ENCODE measurements around the gene RBFOX1. TPM values are rescaled to one million over a fixed set of nuclear protein-coding genes. Genes with fewer than 3 reads are reported as not detected.

The RBFOX1 gene
- total RNA-seq, 2 experiments from 2014 or later, result not detected

- H3K27me3 Mint-ChIP-seq, result no peaks in the 10 kb centered on the region
- CTCF ChIA-PET, result no interaction called here
Observed at GRCh38 chr16:7443142-7443541, 110.5 kb downstream of the RBFOX1 start.

GRCh38 chr16:7443648-7444365, 111.2 kb downstream of the RBFOX1 start:
- Mint-ChIP-seq H3K9me3 (peaks cover 10% of the 10 kb centered on the region), H3K27me3 (no peaks in the 10 kb centered on the region), H3K36me3 (ENCODE audit: low read depth) (no peaks in the 10 kb centered on the region), H3K4me3 (no peak overlapping the region), H3K4me1 (no peaks in the 10 kb centered on the region), H3K27ac (no peak overlapping the region)
- DNase-seq, result no peak
- ChIA-PET CTCF (no interaction called here), POLR2A (no interaction called here)

More at GRCh38 chr16:7443142-7443541, 110.5 kb downstream of the RBFOX1 start:
- Mint-ChIP-seq H3K4me1 (no peaks in the 10 kb centered on the region), H3K9me3 (peaks cover 5% of the 10 kb centered on the region), H3K27ac (no peak overlapping the region), H3K36me3 (ENCODE audit: low read depth) (no peaks in the 10 kb centered on the region), H3K4me3 (no peak overlapping the region)
- POLR2A ChIA-PET, result no interaction called here
- DNase-seq, result no peak

GRCh38 chr16:7449306-7449705, 116.7 kb downstream of the RBFOX1 start:
- Mint-ChIP-seq H3K4me3 (no peak overlapping the region), H3K9me3 (peaks cover 27% of the 10 kb centered on the region), H3K27me3 (no peaks in the 10 kb centered on the region), H3K27ac (no peak overlapping the region), H3K36me3 (ENCODE audit: low read depth) (no peaks in the 10 kb centered on the region), H3K4me1 (no peaks in the 10 kb centered on the region)
- POLR2A ChIA-PET, result no interaction called here
- CTCF ChIA-PET, result no interaction called here
- no peak for DNase-seq

- no peak for DNase-seq
- CTCF ChIA-PET, result no interaction called here
- POLR2A ChIA-PET, result no interaction called here
- H3K27me3 Mint-ChIP-seq, result no peaks in the 10 kb centered on the region
- H3K27ac Mint-ChIP-seq, result no peak overlapping the region
- no peaks in the 10 kb centered on the region for H3K4me1 Mint-ChIP-seq
- peaks cover 27% of the 10 kb centered on the region for H3K9me3 Mint-ChIP-seq
- no peaks in the 10 kb centered on the region for H3K36me3 Mint-ChIP-seq (ENCODE audit: low read depth)
- H3K4me3 Mint-ChIP-seq, result no peak overlapping the region
Observed at GRCh38 chr16:7449808-7450207, 117.2 kb downstream of the RBFOX1 start.

GRCh38 chr16:7450440-7450839, 117.8 kb downstream of the RBFOX1 start:
- H3K27me3 Mint-ChIP-seq, result no peaks in the 10 kb centered on the region
- no peak overlapping the region for H3K27ac Mint-ChIP-seq
- peaks cover 27% of the 10 kb centered on the region for H3K9me3 Mint-ChIP-seq
- no peaks in the 10 kb centered on the region for H3K36me3 Mint-ChIP-seq (ENCODE audit: low read depth)
- no peaks in the 10 kb centered on the region for H3K4me1 Mint-ChIP-seq
- no peak overlapping the region for H3K4me3 Mint-ChIP-seq
- DNase-seq, result no peak
- POLR2A ChIA-PET, result no interaction called here
- CTCF ChIA-PET, result no interaction called here

GRCh38 chr16:7452090-7452489, 119.4 kb downstream of the RBFOX1 start:
- DNase-seq, result no peak
- no peaks in the 10 kb centered on the region for H3K36me3 Mint-ChIP-seq (ENCODE audit: low read depth)
- no peaks in the 10 kb centered on the region for H3K4me1 Mint-ChIP-seq
- H3K27me3 Mint-ChIP-seq, result no peaks in the 10 kb centered on the region
- H3K9me3 Mint-ChIP-seq, result peaks cover 30% of the 10 kb centered on the region
- CTCF ChIA-PET, result no interaction called here
- no peak overlapping the region for H3K27ac Mint-ChIP-seq
- POLR2A ChIA-PET, result no interaction called here
- H3K4me3 Mint-ChIP-seq, result no peak overlapping the region

GRCh38 chr16:7456211-7456610, 123.6 kb downstream of the RBFOX1 start:
- DNase-seq, result no peak
- CTCF ChIA-PET, result no interaction called here
- peaks cover 26% of the 10 kb centered on the region for H3K9me3 Mint-ChIP-seq
- H3K27ac Mint-ChIP-seq, result no peak overlapping the region
- H3K4me3 Mint-ChIP-seq, result no peak overlapping the region
- no peaks in the 10 kb centered on the region for H3K36me3 Mint-ChIP-seq (ENCODE audit: low read depth)
- H3K4me1 Mint-ChIP-seq, result no peaks in the 10 kb centered on the region
- POLR2A ChIA-PET, result no interaction called here
- no peaks in the 10 kb centered on the region for H3K27me3 Mint-ChIP-seq

GRCh38 chr16:7458144-7458543, 125.5 kb downstream of the RBFOX1 start:
- H3K27me3 Mint-ChIP-seq, result no peaks in the 10 kb centered on the region
- POLR2A ChIA-PET, result no interaction called here
- no peaks in the 10 kb centered on the region for H3K4me1 Mint-ChIP-seq
- no peak overlapping the region for H3K4me3 Mint-ChIP-seq
- H3K36me3 Mint-ChIP-seq (ENCODE audit: low read depth), result no peaks in the 10 kb centered on the region
- CTCF ChIA-PET, result no interaction called here
- H3K27ac Mint-ChIP-seq, result no peak overlapping the region
- peaks cover 20% of the 10 kb centered on the region for H3K9me3 Mint-ChIP-seq
- DNase-seq, result no peak

GRCh38 chr16:7470344-7470743, 137.7 kb downstream of the RBFOX1 start:
- POLR2A ChIA-PET, result no interaction called here
- no peak overlapping the region for H3K27ac Mint-ChIP-seq
- no peak for DNase-seq
- peaks cover 17% of the 10 kb centered on the region for H3K9me3 Mint-ChIP-seq
- no peak overlapping the region for H3K4me3 Mint-ChIP-seq
- CTCF ChIA-PET, result no interaction called here
- no peaks in the 10 kb centered on the region for H3K4me1 Mint-ChIP-seq
- no peaks in the 10 kb centered on the region for H3K36me3 Mint-ChIP-seq (ENCODE audit: low read depth)
- H3K27me3 Mint-ChIP-seq, result no peaks in the 10 kb centered on the region

GRCh38 chr16:7471268-7471667, 138.6 kb downstream of the RBFOX1 start:
- no peaks in the 10 kb centered on the region for H3K4me1 Mint-ChIP-seq
- CTCF ChIA-PET, result no interaction called here
- H3K9me3 Mint-ChIP-seq, result peaks cover 18% of the 10 kb centered on the region
- no peak for DNase-seq
- H3K4me3 Mint-ChIP-seq, result no peak overlapping the region
- H3K27ac Mint-ChIP-seq, result no peak overlapping the region
- no peaks in the 10 kb centered on the region for H3K36me3 Mint-ChIP-seq (ENCODE audit: low read depth)
- POLR2A ChIA-PET, result no interaction called here
- H3K27me3 Mint-ChIP-seq, result no peaks in the 10 kb centered on the region

GRCh38 chr16:7482032-7482431, 149.4 kb downstream of the RBFOX1 start:
- POLR2A ChIA-PET, result no interaction called here
- Mint-ChIP-seq H3K27me3 (no peaks in the 10 kb centered on the region), H3K27ac (no peak overlapping the region), H3K9me3 (peaks cover 5% of the 10 kb centered on the region), H3K36me3 (ENCODE audit: low read depth) (no peaks in the 10 kb centered on the region), H3K4me3 (no peak overlapping the region), H3K4me1 (no peaks in the 10 kb centered on the region)
- DNase-seq, result no peak
- CTCF ChIA-PET, result no interaction called here

GRCh38 chr16:7482596-7483290, 150.1 kb downstream of the RBFOX1 start:
- Mint-ChIP-seq H3K27me3 (no peaks in the 10 kb centered on the region), H3K27ac (no peak overlapping the region), H3K9me3 (peaks cover 10% of the 10 kb centered on the region), H3K4me3 (no peak overlapping the region), H3K4me1 (no peaks in the 10 kb centered on the region), H3K36me3 (ENCODE audit: low read depth) (no peaks in the 10 kb centered on the region)
- ChIA-PET POLR2A (no interaction called here), CTCF (no interaction called here)
- DNase-seq, result no peak

GRCh38 chr16:7487574-7488323, 155.1 kb downstream of the RBFOX1 start:
- H3K4me3 Mint-ChIP-seq, result no peak overlapping the region
- H3K9me3 Mint-ChIP-seq, result peaks cover 11% of the 10 kb centered on the region
- ChIA-PET POLR2A (no interaction called here), CTCF (no interaction called here)
- no peaks in the 10 kb centered on the region for H3K4me1 Mint-ChIP-seq
- no peak overlapping the region for H3K27ac Mint-ChIP-seq
- no peak for DNase-seq
- H3K36me3 Mint-ChIP-seq (ENCODE audit: low read depth), result no peaks in the 10 kb centered on the region
- no peaks in the 10 kb centered on the region for H3K27me3 Mint-ChIP-seq
